K562 (cell line): ENCODE measurements around the gene SFPQ. TPM values are rescaled to one million over a fixed set of nuclear protein-coding genes. Genes with fewer than 3 reads are reported as not detected.
A peak's percentile ranks its signal among the peaks of the same experiment; 100 is the strongest.

Experiments
- E2F4 ChIP-seq: sonication (generic); formaldehyde crosslinking; IDR thresholded peaks from 2 replicates; pipeline ENCODE4 v1.8.0; 2022; ENCODE audit warnings: mild to moderate bottlenecking, low read depth, missing genetic modification reagents
- EP400 ChIP-seq: fragments of 450-650 bp; IDR thresholded peaks from 2 replicates; pipeline ENCODE4 v1.6.1; 2017; ENCODE audit warnings: antibody characterized with exemption, mild to moderate bottlenecking, moderate library complexity
- MBD1 ChIP-seq: fragments of 250-450 bp; sonication (Bioruptor Pico); IDR thresholded peaks from 2 replicates; pipeline ENCODE4 v1.8.0; 2022; ENCODE audit warnings: inconsistent platforms
- NCOA2 ChIP-seq, 2 experiments: fragments of 450-650 bp; IDR thresholded peaks; 2 replicates each; pipeline ENCODE4 v1.6.1; 2018; ENCODE audit warnings: mild to moderate bottlenecking in 2 of 2, moderate library complexity in 1 of 2; ENCODE audit not compliant: partially characterized antibody in 2 of 2
- RFX7 ChIP-seq: fragments of 250-450 bp; sonication (Bioruptor Pico); IDR thresholded peaks from 2 replicates; pipeline ENCODE4 v1.5.1; 2021; ENCODE audit warnings: mild to moderate bottlenecking
- SLC30A9 ChIP-seq: fragments of 250-450 bp; sonication (Bioruptor Pico); IDR thresholded peaks from 2 replicates; pipeline ENCODE4 v1.8.0; 2022; ENCODE audit warnings: mild to moderate bottlenecking, moderate library complexity
- TAF7 ChIP-seq: fragments of 450-650 bp; IDR thresholded peaks from 2 replicates; pipeline ENCODE4 v1.6.1; 2016; ENCODE audit warnings: missing genetic modification characterization, missing compliant biosample characterization
- THAP12 ChIP-seq: fragments of 250-450 bp; sonication (Bioruptor Pico); IDR thresholded peaks from 2 replicates; pipeline ENCODE4 v1.9.0; 2021; ENCODE audit warnings: mild to moderate bottlenecking, inconsistent platforms
- WHSC1 ChIP-seq: IDR thresholded peaks from one replicate; pipeline ENCODE4 v1.6.1; 2012; ENCODE audit warnings: low read length, control low read depth, inconsistent platforms
- ZNF175 ChIP-seq: fragments of 200-800 bp; sonication (Bioruptor generic); IDR thresholded peaks from 2 replicates; pipeline ENCODE4 v1.6.1; 2016; ENCODE audit warnings: low read depth, mild to moderate bottlenecking, missing genetic modification characterization, missing compliant biosample characterization
- ZNF407 ChIP-seq: fragments of 450-650 bp; IDR thresholded peaks from 2 replicates; pipeline ENCODE4 v1.6.1; 2016; ENCODE audit warnings: low read depth
- ZNF551 ChIP-seq: fragments of 250-450 bp; sonication (Bioruptor Pico); IDR thresholded peaks from 2 replicates; pipeline ENCODE4 v1.5.0; 2021; ENCODE audit warnings: mild to moderate bottlenecking, moderate library complexity
- polyA plus RNA-seq, 8 experiments: library from polyadenylated mRNA; depleted of rRNA in 4 of 8; stranded (reverse) in 5 of 8; unstranded in 3 of 8; fragments of >200 nt; fragmentation: Nextera tagmentation in 2 of 8; fragmentation: Illumina TruSeq in 1 of 8; extraction: Ambion mirVana in 2 of 8; extraction: Trizol in 1 of 8; gene quantifications; 2 replicates each; pipeline versions ENCODE4 v1.2.1 to v1.2.3, GENCODE V29; 2011 to 2014; ENCODE audit warnings: inconsistent platforms in 1 of 8, missing spikeins in 1 of 8
- total RNA-seq, 7 experiments: library from RNA; depleted of rRNA in 6 of 7; stranded (reverse); fragments of >200 nt in 6 of 7; fragmentation: Illumina TruSeq in 2 of 7; extraction: Trizol in 2 of 7; gene quantifications; 2 replicates each; pipeline versions ENCODE4 v1.2.1 to v1.2.3, GENCODE V29; 2011 to 2021; ENCODE audit warnings: low replicate concordance in 1 of 7

The SFPQ gene
- total and polyA plus RNA-seq, 9 of the 15 experiments (the other 6 are each of a cell fraction or from before 2014, with no cell fraction given), result 69.7 to 562 (median 399) TPM

- TF ChIP-seq ZNF407 (no peak), RFX7 (no peak), EP400 (no peak), ZNF551 (CRISPR knock-in tag) (no peak), ZNF175 (CRISPR knock-in tag) (0 out of 2 replicates have a peak, but pooled peaks have one; percentile 68), THAP12 (CRISPR knock-in tag) (peak; percentile 63), NCOA2 (IDR thresholded peaks at IDR 0.05; ENCODE audit: partially characterized antibody in 2 of 2) (no peak), MBD1 (CRISPR knock-in tag) (no peak), WHSC1 (no peak), SLC30A9 (CRISPR knock-in tag) (no peak), TAF7 (no peak), E2F4 (no peak)
These were observed 691 bp downstream of the SFPQ start (continued) for GRCh38 chr1:35192056-35192852.
